Measurements from ENCODE around the gene BORCS6. TPM values are rescaled to one million over a fixed set of nuclear protein-coding genes. Genes with fewer than 3 reads are reported as not detected.
A peak's percentile ranks its signal among the peaks of the same experiment; 100 is the strongest.

Gene BORCS6
- total and polyA plus RNA-seq, 2 of the 13 experiments (the other 11 are each of a cell fraction or from before 2014, with no cell fraction given): 2.0 to 5.1 TPM

- TF ChIP-seq ZNF607 (CRISPR knock-in tag; IDR thresholded peaks at IDR 0.05; ENCODE audit: borderline replicate concordance) (no peak), ZNF766 (CRISPR knock-in tag; IDR thresholded peaks at IDR 0.05; ENCODE audit: borderline replicate concordance) (no peak; the same call in 1 of the 2 replicates), FOXO4 (CRISPR knock-in tag; conservative IDR thresholded peaks at IDR 0.05) (no peak), ZNF770 (CRISPR knock-in tag; IDR thresholded peaks at IDR 0.05) (peak; percentile 80), E2F5 (CRISPR knock-in tag; conservative IDR thresholded peaks at IDR 0.05) (no peak), HMG20B (CRISPR knock-in tag; conservative IDR thresholded peaks at IDR 0.05) (no peak; the same call in 1 of the 2 replicates), ZNF747 (CRISPR knock-in tag; IDR thresholded peaks at IDR 0.05; ENCODE audit: borderline replicate concordance) (peak; percentile 63), ELK4 (CRISPR knock-in tag; IDR thresholded peaks at IDR 0.05; ENCODE audit: borderline replicate concordance) (no peak), ZNF121 (CRISPR knock-in tag; IDR thresholded peaks at IDR 0.05) (peak; percentile 45; the same call in 1 of the 2 replicates), ZIK1 (CRISPR knock-in tag; IDR thresholded peaks at IDR 0.05; ENCODE audit: borderline replicate concordance, low read depth) (no peak), GABPB1 (CRISPR knock-in tag; IDR thresholded peaks at IDR 0.05) (peak; percentile 93), ZNF3 (CRISPR knock-in tag; IDR thresholded peaks at IDR 0.05) (no peak)
- TF ChIP-seq, protein P1, sequence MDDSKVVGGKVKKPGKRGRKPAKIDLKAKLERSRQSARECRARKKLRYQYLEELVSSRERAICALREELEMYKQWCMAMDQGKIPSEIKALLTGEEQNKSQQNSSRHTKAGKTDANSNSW (CRISPR knock-in tag; IDR thresholded peaks at IDR 0.05; ENCODE audit: borderline replicate concordance): no peak
- TF ChIP-seq, protein P2, sequence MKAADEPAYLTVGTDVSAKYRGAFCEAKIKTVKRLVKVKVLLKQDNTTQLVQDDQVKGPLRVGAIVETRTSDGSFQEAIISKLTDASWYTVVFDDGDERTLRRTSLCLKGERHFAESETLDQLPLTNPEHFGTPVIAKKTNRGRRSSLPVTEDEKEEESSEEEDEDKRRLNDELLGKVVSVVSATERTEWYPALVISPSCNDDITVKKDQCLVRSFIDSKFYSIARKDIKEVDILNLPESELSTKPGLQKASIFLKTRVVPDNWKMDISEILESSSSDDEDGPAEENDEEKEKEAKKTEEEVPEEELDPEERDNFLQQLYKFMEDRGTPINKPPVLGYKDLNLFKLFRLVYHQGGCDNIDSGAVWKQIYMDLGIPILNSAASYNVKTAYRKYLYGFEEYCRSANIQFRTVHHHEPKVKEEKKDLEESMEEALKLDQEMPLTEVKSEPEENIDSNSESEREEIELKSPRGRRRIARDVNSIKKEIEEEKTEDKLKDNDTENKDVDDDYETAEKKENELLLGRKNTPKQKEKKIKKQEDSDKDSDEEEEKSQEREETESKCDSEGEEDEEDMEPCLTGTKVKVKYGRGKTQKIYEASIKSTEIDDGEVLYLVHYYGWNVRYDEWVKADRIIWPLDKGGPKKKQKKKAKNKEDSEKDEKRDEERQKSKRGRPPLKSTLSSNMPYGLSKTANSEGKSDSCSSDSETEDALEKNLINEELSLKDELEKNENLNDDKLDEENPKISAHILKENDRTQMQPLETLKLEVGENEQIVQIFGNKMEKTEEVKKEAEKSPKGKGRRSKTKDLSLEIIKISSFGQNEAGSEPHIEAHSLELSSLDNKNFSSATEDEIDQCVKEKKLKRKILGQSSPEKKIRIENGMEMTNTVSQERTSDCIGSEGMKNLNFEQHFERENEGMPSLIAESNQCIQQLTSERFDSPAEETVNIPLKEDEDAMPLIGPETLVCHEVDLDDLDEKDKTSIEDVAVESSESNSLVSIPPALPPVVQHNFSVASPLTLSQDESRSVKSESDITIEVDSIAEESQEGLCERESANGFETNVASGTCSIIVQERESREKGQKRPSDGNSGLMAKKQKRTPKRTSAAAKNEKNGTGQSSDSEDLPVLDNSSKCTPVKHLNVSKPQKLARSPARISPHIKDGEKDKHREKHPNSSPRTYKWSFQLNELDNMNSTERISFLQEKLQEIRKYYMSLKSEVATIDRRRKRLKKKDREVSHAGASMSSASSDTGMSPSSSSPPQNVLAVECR (CRISPR knock-in tag; IDR thresholded peaks at IDR 0.05; ENCODE audit: borderline replicate concordance): peak; percentile 49; the same call in 1 of the 2 replicates
These were observed 32.8 kb upstream of the BORCS6 start (continued) for GRCh38 chr17:8222630-8223355.

All from HepG2 (cell line).